HEK293 (cell line): ENCODE results near the gene RAB44.

ENCODE experiments used
- GFI1B ChIP-seq: fragments of 450-650 bp; formaldehyde crosslinking; IDR thresholded peaks from 2 replicates; pipeline ENCODE4 v1.5.1; 2016; ENCODE audit warnings: missing biosample characterization, missing genetic modification characterization
- GLIS2 ChIP-seq: fragments of 450-650 bp; formaldehyde crosslinking; IDR thresholded peaks from 2 replicates; pipeline ENCODE4 v1.5.1; 2016; ENCODE audit warnings: missing biosample characterization, missing genetic modification characterization
- INSM2 ChIP-seq: fragments of 450-650 bp; formaldehyde crosslinking; IDR thresholded peaks from 2 replicates; pipeline ENCODE4 v1.5.1; 2016; ENCODE audit warnings: missing biosample characterization, missing genetic modification characterization
- MEIS1 ChIP-seq: sonication (generic); formaldehyde crosslinking; IDR thresholded peaks from 2 replicates; pipeline ENCODE4 v1.8.1; 2022; ENCODE audit warnings: missing genetic modification reagents, mild to moderate bottlenecking, borderline replicate concordance
- OSR2 ChIP-seq: fragments of 450-650 bp; formaldehyde crosslinking; IDR thresholded peaks from 2 replicates; pipeline ENCODE4 v1.5.1; 2016; ENCODE audit warnings: missing biosample characterization, missing genetic modification characterization
- PRDM1 ChIP-seq: fragments of 450-650 bp; formaldehyde crosslinking; IDR thresholded peaks from 2 replicates; pipeline ENCODE4; 2016; ENCODE audit warnings: missing biosample characterization, missing genetic modification characterization
- PRDM4 ChIP-seq: fragments of 450-650 bp; formaldehyde crosslinking; IDR thresholded peaks from 2 replicates; pipeline ENCODE4 v1.5.1; 2017; ENCODE audit warnings: missing biosample characterization, missing genetic modification characterization
- REST ChIP-seq: fragments of 450-650 bp; formaldehyde crosslinking; IDR thresholded peaks from 2 replicates; pipeline ENCODE4 v1.5.1; 2016; ENCODE audit warnings: missing biosample characterization, missing genetic modification characterization
- SALL2 ChIP-seq: fragments of 450-650 bp; formaldehyde crosslinking; IDR thresholded peaks from 2 replicates; pipeline ENCODE4 v1.5.0; 2017; ENCODE audit warnings: missing biosample characterization, mild to moderate bottlenecking, missing genetic modification characterization, borderline replicate concordance
- TSHZ1 ChIP-seq: fragments of 450-650 bp; formaldehyde crosslinking; IDR thresholded peaks from 2 replicates; pipeline ENCODE4 v1.5.1; 2016; ENCODE audit warnings: missing biosample characterization, missing genetic modification characterization, borderline replicate concordance
- ZEB2 ChIP-seq: fragments of 450-650 bp; formaldehyde crosslinking; IDR thresholded peaks from 2 replicates; pipeline ENCODE4 v1.5.1; 2016; ENCODE audit warnings: missing biosample characterization, missing genetic modification characterization
- ZFHX2 ChIP-seq: fragments of 450-650 bp; formaldehyde crosslinking; conservative IDR thresholded peaks from 2 replicates; pipeline ENCODE4 v1.5.1; 2016; ENCODE audit warnings: missing biosample characterization, missing genetic modification characterization
- ZIC2 ChIP-seq: fragments of 450-650 bp; formaldehyde crosslinking; IDR thresholded peaks from 2 replicates; pipeline ENCODE4 v1.5.1; 2016; ENCODE audit warnings: missing biosample characterization, missing genetic modification characterization
- ZNF140 ChIP-seq: fragments of 450-650 bp; formaldehyde crosslinking; IDR thresholded peaks from 2 replicates; pipeline ENCODE4 v1.5.1; 2016; ENCODE audit warnings: missing biosample characterization, missing genetic modification characterization
- ZNF184 ChIP-seq: fragments of 450-650 bp; IDR thresholded peaks from 2 replicates; pipeline ENCODE4 v1.5.1; 2018; ENCODE audit warnings: missing biosample characterization, mild to moderate bottlenecking, missing genetic modification characterization
- ZNF335 ChIP-seq: fragments of 450-650 bp; formaldehyde crosslinking; conservative IDR thresholded peaks from 2 replicates; pipeline ENCODE4 v1.5.1; 2016; ENCODE audit warnings: missing biosample characterization, missing genetic modification characterization
- ZNF350 ChIP-seq: fragments of 450-650 bp; formaldehyde crosslinking; IDR thresholded peaks from 2 replicates; pipeline ENCODE4 v1.5.0; 2017; ENCODE audit warnings: missing biosample characterization, mild to moderate bottlenecking, missing genetic modification characterization
- ZNF394 ChIP-seq: fragments of 450-650 bp; formaldehyde crosslinking; IDR thresholded peaks from 2 replicates; pipeline ENCODE4 v1.5.1; 2016; ENCODE audit warnings: missing biosample characterization, missing genetic modification characterization, mild to moderate bottlenecking, moderate library complexity, borderline replicate concordance
- ZNF426 ChIP-seq: fragments of 450-650 bp; formaldehyde crosslinking; IDR thresholded peaks from 2 replicates; pipeline ENCODE4 v1.5.1; 2017; ENCODE audit warnings: missing biosample characterization, missing genetic modification characterization, mild to moderate bottlenecking, inconsistent platforms, moderate library complexity
- ZNF473 ChIP-seq: fragments of 450-650 bp; formaldehyde crosslinking; IDR thresholded peaks from 2 replicates; pipeline ENCODE4 v1.5.1; 2017; ENCODE audit warnings: missing biosample characterization, missing genetic modification characterization
- ZNF501 ChIP-seq: fragments of 450-650 bp; formaldehyde crosslinking; IDR thresholded peaks from 2 replicates; pipeline ENCODE4 v1.5.1; 2016; ENCODE audit warnings: missing biosample characterization, missing genetic modification characterization
- ZNF544 ChIP-seq: fragments of 450-650 bp; formaldehyde crosslinking; IDR thresholded peaks from 2 replicates; pipeline ENCODE4 v1.5.0; 2017; ENCODE audit warnings: missing biosample characterization, missing genetic modification characterization
- ZNF560 ChIP-seq: fragments of 450-650 bp; formaldehyde crosslinking; IDR thresholded peaks from 2 replicates; pipeline ENCODE4 v1.5.1; 2017; ENCODE audit warnings: missing biosample characterization, missing genetic modification characterization, borderline replicate concordance
- ZNF596 ChIP-seq: fragments of 450-650 bp; IDR thresholded peaks from 2 replicates; pipeline ENCODE4 v1.5.0; 2018; ENCODE audit warnings: missing biosample characterization, mild to moderate bottlenecking, missing genetic modification characterization, moderate library complexity
- ZNF610 ChIP-seq: fragments of 450-650 bp; formaldehyde crosslinking; IDR thresholded peaks from 2 replicates; pipeline ENCODE4 v1.5.1; 2016; ENCODE audit warnings: missing biosample characterization, missing genetic modification characterization, borderline replicate concordance
- ZNF664 ChIP-seq: fragments of 450-650 bp; formaldehyde crosslinking; IDR thresholded peaks from 2 replicates; pipeline ENCODE4 v1.5.1; 2016; ENCODE audit warnings: missing biosample characterization, missing genetic modification characterization
- ZSCAN5A ChIP-seq: fragments of 450-650 bp; formaldehyde crosslinking; IDR thresholded peaks from 2 replicates; pipeline ENCODE4 v1.5.1; 2016; ENCODE audit warnings: missing biosample characterization, missing genetic modification characterization

Gene RAB44

GRCh38 chr6:36655085-36655724, 42.4 kb upstream of the RAB44 start (continued):
- TF ChIP-seq ZNF350 (tag by site-specific recombination) (no peak), ZNF473 (tag by site-specific recombination) (no peak), INSM2 (tag by site-specific recombination) (no peak), ZFHX2 (peak; percentile 52), ZNF140 (tag by site-specific recombination) (no peak), MEIS1 (CRISPR knock-in tag) (no peak), ZNF560 (no peak), ZIC2 (tag by site-specific recombination) (peak; percentile 55), GLIS2 (no peak), ZNF610 (tag by site-specific recombination) (no peak; the same call in none of the 2 replicates), ZEB2 (0 out of 2 replicates have a peak, but pooled peaks have one; percentile 40), GFI1B (peak; percentile 77), OSR2 (tag by site-specific recombination) (peak; percentile 71), ZNF335 (tag by site-specific recombination) (peak; percentile 77; the same call in 1 of the 2 replicates), ZNF664 (tag by site-specific recombination) (no peak), ZSCAN5A (tag by site-specific recombination) (no peak), SALL2 (tag by site-specific recombination) (no peak), ZNF394 (tag by site-specific recombination) (no peak), PRDM1 (tag by site-specific recombination) (no peak), ZNF501 (tag by site-specific recombination) (no peak), ZNF596 (tag by site-specific recombination) (no peak), TSHZ1 (tag by site-specific recombination) (no peak), REST (tag by site-specific recombination) (no peak), ZNF544 (tag by site-specific recombination) (no peak), ZNF426 (no peak), ZNF184 (tag by site-specific recombination) (no peak), PRDM4 (peak; percentile 83)
